Measurements from ENCODE around the gene IL17A. TPM values are rescaled to one million over a fixed set of nuclear protein-coding genes. Genes with fewer than 3 reads are reported as not detected.

Gene IL17A
- total and polyA plus RNA-seq, 3 experiments from 2014 or later: 0.51 to 0.63 TPM; not detected in 1

DNA sequence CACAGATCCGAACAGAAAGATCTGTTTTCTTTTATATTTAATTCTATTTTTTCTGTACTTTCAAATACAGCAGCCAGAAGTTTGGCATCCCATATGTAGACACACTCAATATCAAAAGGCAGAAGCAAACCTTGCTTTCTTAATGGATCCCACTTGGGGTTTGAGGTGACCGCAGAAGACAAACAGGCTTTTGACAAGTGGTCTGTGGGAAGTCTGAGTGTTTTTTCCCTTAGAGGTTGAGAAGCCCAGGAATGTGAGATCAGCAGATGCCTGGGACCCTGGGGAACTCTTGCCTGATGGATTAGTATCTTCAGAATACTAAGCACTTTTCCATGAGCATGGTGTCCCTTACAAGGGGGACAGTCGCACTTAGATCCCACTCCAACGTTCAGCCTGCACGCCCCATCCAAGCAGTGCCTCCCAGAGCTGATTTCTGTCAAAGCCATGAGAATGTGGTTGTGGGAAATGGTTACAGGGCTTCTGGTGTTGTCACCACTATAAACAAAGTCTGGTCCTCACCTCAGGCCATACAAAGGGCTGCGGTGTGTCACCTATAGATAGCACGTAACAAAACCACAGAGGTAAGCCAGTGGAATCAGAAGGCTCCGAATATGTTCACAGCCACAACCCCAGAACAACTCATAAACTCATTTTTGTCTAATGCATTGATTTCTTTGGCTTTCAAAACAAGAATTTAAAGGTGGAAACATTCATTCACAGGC lies 45.4 kb downstream of the IL17A start:
- Histone ChIP-seq H3K36me3 (ENCODE audit: insufficient read depth, low read length) (no peaks in the 10 kb centered on the region), H3K27me3 (ENCODE audit: insufficient read depth, low read length, poor library complexity, severe bottlenecking) (peaks cover 26% of the 10 kb centered on the region), H3K27ac (ENCODE audit: low read depth, low read length) (no peak overlapping the region), H3K4me3 (ENCODE audit: low read length) (no peak overlapping the region), H3K9me3 (ENCODE audit: low read length) (no peaks in the 10 kb centered on the region), H3K4me1 (ENCODE audit: insufficient read depth, low read length) (no peaks in the 10 kb centered on the region)
- Mint-ChIP-seq H3K36me3 (no peaks in the 10 kb centered on the region), H3K4me3 (peak overlapping the region in 1 of 7 donors; percentile 45), H3K9me3 (no peaks in the 10 kb centered on the region), H3K27ac (peak overlapping the region in 4 of 8 donors; percentile 1 to 55 (median 32)), H3K27me3 (peaks cover 23 to 54% of the 10 kb centered on the region in 2 donors), H3K4me1 (peaks cover 6 to 25% (median 19%) of the 10 kb centered on the region in 3 donors)
- ChIA-PET CTCF (interaction anchor here (0.7 kb wide), 1 partner anchor 32 kb away, joined by 3 read pairs; no protein-coding TSS in a partner anchor), POLR2A (interaction anchor here (0.6 kb wide), 1 partner anchor 352 kb away, joined by 14 read pairs; no protein-coding TSS in a partner anchor)
- DNase-seq: peak in 3 of 5 donors; percentile 4 to 64 (median 56)

DNA sequence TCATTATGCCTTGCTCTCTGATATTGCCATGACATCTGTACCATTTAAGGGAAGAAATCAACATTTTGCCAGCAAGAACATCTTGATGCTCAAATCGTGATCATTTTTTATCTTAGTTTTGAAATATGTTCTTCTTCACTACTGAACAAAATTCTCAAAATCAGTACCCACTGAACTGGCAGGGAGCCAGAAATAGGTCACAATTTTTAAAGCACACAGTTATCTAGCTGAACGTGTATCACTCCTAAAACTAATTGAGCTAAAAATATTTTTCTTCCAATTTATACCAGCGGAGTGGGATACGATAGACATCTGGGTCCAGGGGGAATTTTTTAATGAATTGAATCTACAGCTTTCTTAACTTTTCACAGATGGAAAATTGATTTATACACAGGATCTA lies 46.8 kb downstream of the IL17A start:
- ChIA-PET CTCF (interaction anchor here (0.6 kb wide), 1 partner anchor 165 kb away, joined by 3 read pairs; no protein-coding TSS in a partner anchor), POLR2A (no interaction called here)
- H3K36me3 Mint-ChIP-seq: no peaks in the 10 kb centered on the region

DNA sequence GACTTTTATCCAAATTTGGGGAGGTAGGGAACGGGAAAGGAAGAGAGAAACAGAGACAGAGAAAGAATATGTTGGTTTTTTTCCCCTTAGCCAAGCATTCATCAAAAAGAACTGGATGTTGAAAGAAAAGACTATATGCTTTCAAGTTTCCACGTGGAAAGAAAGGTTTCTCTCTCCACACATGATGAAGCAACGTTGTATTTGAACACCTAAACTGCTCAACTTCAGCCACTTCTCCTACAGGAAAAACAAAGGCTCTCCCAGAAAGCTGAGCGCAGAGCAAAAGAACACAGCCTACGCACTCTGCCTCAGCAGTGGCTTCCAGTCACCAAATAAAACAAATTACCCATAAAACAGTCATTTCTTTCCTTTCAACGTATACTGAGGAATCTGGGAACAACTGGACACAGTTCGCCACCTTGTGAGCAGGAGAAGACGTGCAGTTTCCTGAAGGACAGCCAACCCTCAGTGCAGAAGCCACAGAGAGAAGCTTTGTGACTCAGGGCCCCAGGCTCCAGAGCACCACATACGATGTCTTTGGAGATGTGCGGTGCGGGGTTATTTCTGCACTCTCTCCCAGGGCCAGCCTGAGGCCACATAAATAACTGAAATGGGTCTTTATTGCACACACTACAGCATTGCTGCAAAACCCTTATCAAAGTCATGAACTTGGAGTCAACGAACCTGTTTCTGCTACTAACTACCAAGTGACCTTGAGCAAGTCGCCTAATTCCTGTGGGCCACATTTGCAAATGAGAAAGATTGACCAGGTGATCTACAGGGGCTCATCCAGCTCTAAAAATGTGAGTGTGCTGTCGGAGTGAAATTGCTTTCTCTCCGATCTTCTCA lies 48.0 kb downstream of the IL17A start:
- H3K27ac ChIP-seq (ENCODE audit: low read depth, low read length): no peak overlapping the region
- H3K4me3 Mint-ChIP-seq: no peak overlapping the region
- no peaks in the 10 kb centered on the region for H3K4me1 ChIP-seq (ENCODE audit: insufficient read depth, low read length)
- no peaks in the 10 kb centered on the region for H3K9me3 Mint-ChIP-seq
- peaks cover 27 to 65% of the 10 kb centered on the region in 2 donors for H3K27me3 Mint-ChIP-seq
- no peaks in the 10 kb centered on the region for H3K36me3 ChIP-seq (ENCODE audit: insufficient read depth, low read length)
- CTCF ChIA-PET: no interaction called here
- POLR2A ChIA-PET: no interaction called here
- DNase-seq: no peak
- peaks cover 6 to 15% (median 14%) of the 10 kb centered on the region in 3 donors for H3K4me1 Mint-ChIP-seq
- no peaks in the 10 kb centered on the region for H3K36me3 Mint-ChIP-seq
- H3K9me3 ChIP-seq (ENCODE audit: low read length): no peaks in the 10 kb centered on the region
- H3K27ac Mint-ChIP-seq: no peak overlapping the region
- peaks cover 26% of the 10 kb centered on the region for H3K27me3 ChIP-seq (ENCODE audit: insufficient read depth, low read length, poor library complexity, severe bottlenecking)
- no peak overlapping the region for H3K4me3 ChIP-seq (ENCODE audit: low read length)

More for the DNA sequence above, 46.8 kb downstream of the IL17A start:
- H3K36me3 ChIP-seq (ENCODE audit: insufficient read depth, low read length): no peaks in the 10 kb centered on the region
- Mint-ChIP-seq H3K9me3 (no peaks in the 10 kb centered on the region), H3K4me3 (no peak overlapping the region), H3K27ac (no peak overlapping the region), H3K27me3 (peaks cover 27 to 63% of the 10 kb centered on the region in 2 donors), H3K4me1 (peaks cover 6 to 17% (median 14%) of the 10 kb centered on the region in 3 donors)
- peaks cover 26% of the 10 kb centered on the region for H3K27me3 ChIP-seq (ENCODE audit: insufficient read depth, low read length, poor library complexity, severe bottlenecking)
- no peak overlapping the region for H3K27ac ChIP-seq (ENCODE audit: low read depth, low read length)
- no peak overlapping the region for H3K4me3 ChIP-seq (ENCODE audit: low read length)
- H3K9me3 ChIP-seq (ENCODE audit: low read length): no peaks in the 10 kb centered on the region
- DNase-seq: no peak
- H3K4me1 ChIP-seq (ENCODE audit: insufficient read depth, low read length): no peaks in the 10 kb centered on the region

Other genes starting within 250 kb of the IL17A start
- not detected for gene PKHD1, start 98.8 kb upstream of the IL17A start, total RNA-seq
- not detected for gene PKHD1, start 98.8 kb upstream of the IL17A start, polyA plus RNA-seq
- gene IL17F, start 58.1 kb downstream of the IL17A start, total RNA-seq: 1 to 10 TPM in 1 of 2 experiments, under 1 TPM in 1; 0.84 to 2.3 TPM
- not detected for gene IL17F, start 58.1 kb downstream of the IL17A start, polyA plus RNA-seq
- 100 to 1,000 TPM; 262 to 263 TPM for gene MCM3, start 98.4 kb downstream of the IL17A start, total RNA-seq
- 59.0 TPM for gene MCM3, start 98.4 kb downstream of the IL17A start, polyA plus RNA-seq
- gene PAQR8, start 175.8 kb downstream of the IL17A start, total RNA-seq: 10 to 100 TPM; 10.2 to 11.7 TPM
- 17.9 TPM for gene PAQR8, start 175.8 kb downstream of the IL17A start, polyA plus RNA-seq
- gene EFHC1, start 234.0 kb downstream of the IL17A start, total RNA-seq: 1 to 10 TPM; 2.6 to 5.1 TPM
- 1.9 TPM for gene EFHC1, start 234.0 kb downstream of the IL17A start, polyA plus RNA-seq

Data from CD8-positive, alpha-beta memory T cell (primary cell).